HEK293 (cell line): Measurements from ENCODE around the gene PIGP.

Experiments
- CTCF ChIA-PET: fragments of 350-600 bp; formaldehyde crosslinking; extraction: SDS; loops from one replicate; lab custom pipeline; 2021; ENCODE audit warnings: antibody characterized with exemption; lab: Yijun Ruan, JAX
- POLR2A ChIA-PET: fragments of 300-600 bp; formaldehyde crosslinking; extraction: SDS; loops from one replicate; lab custom pipeline; 2020; ENCODE audit warnings: antibody characterized with exemption, inconsistent platforms; lab: Yijun Ruan, JAX
- H3K27ac ChIP-seq: fragments of 200-500 bp; sonication (Bioruptor generic); 2 replicates; pipeline ENCODE4 v1.5.1; 2014; ENCODE audit warnings: low read depth, low read length, control low read depth, inconsistent platforms; ENCODE audit errors: extremely low read depth
- H3K36me3 ChIP-seq, 2 experiments: fragments of 200-500 bp in 1 of 2; sonication (Bioruptor generic) in 1 of 2; 1 replicate in 1 of 2; 2 replicates in 1 of 2; pipeline ENCODE4 v1.5.1; 2014 to 2017; ENCODE audit warnings: inconsistent platforms in 2 of 2, low read length in 2 of 2; ENCODE audit not compliant: control insufficient read depth in 2 of 2, insufficient read depth in 1 of 2
- H3K4me1 ChIP-seq: fragments of 200-500 bp; sonication (Bioruptor generic); 2 replicates; pipeline ENCODE4 v1.5.1; 2014; ENCODE audit warnings: mild to moderate bottlenecking, low read length, inconsistent platforms; ENCODE audit not compliant: control insufficient read depth, insufficient read depth
- H3K4me3 ChIP-seq: 2 replicates; pipeline ENCODE4 v1.5.1; 2011; ENCODE audit warnings: low read depth, mild to moderate bottlenecking, control low read depth, low read length, moderate library complexity
- H3K9me3 ChIP-seq: fragments of 200-500 bp; sonication (Bioruptor generic); 2 replicates; pipeline ENCODE4 v1.5.1; 2014; ENCODE audit warnings: low read depth, low read length, inconsistent platforms; ENCODE audit not compliant: control insufficient read depth, insufficient read depth
- GFI1B ChIP-seq: fragments of 450-650 bp; formaldehyde crosslinking; IDR thresholded peaks from 2 replicates; pipeline ENCODE4 v1.5.1; 2016; ENCODE audit warnings: missing biosample characterization, missing genetic modification characterization
- IKZF3 ChIP-seq: fragments of 450-650 bp; IDR thresholded peaks from 2 replicates; pipeline ENCODE4 v1.5.0; 2018; ENCODE audit warnings: missing biosample characterization, mild to moderate bottlenecking, missing genetic modification characterization, moderate library complexity
- MYNN ChIP-seq: fragments of 450-650 bp; formaldehyde crosslinking; IDR thresholded peaks from 2 replicates; pipeline ENCODE4 v1.5.1; 2016; ENCODE audit warnings: missing biosample characterization, missing genetic modification characterization, borderline replicate concordance
- SCRT1 ChIP-seq: fragments of 450-650 bp; formaldehyde crosslinking; IDR thresholded peaks from 2 replicates; pipeline ENCODE4 v1.5.1; 2016; ENCODE audit warnings: missing biosample characterization, missing genetic modification characterization, borderline replicate concordance
- ZBTB1 ChIP-seq: fragments of 450-650 bp; formaldehyde crosslinking; IDR thresholded peaks from 2 replicates; pipeline ENCODE4 v1.5.1; 2016; ENCODE audit warnings: missing biosample characterization, missing genetic modification characterization
- ZFP3 ChIP-seq: fragments of 450-650 bp; formaldehyde crosslinking; IDR thresholded peaks from 2 replicates; pipeline ENCODE4 v1.5.1; 2016; ENCODE audit warnings: low read depth, missing biosample characterization, missing genetic modification characterization
- ZFP41 ChIP-seq: fragments of 450-650 bp; formaldehyde crosslinking; IDR thresholded peaks from 2 replicates; pipeline ENCODE4 v1.5.1; 2016; ENCODE audit warnings: missing biosample characterization, missing genetic modification characterization, borderline replicate concordance
- ZNF10 ChIP-seq: fragments of 450-650 bp; formaldehyde crosslinking; IDR thresholded peaks from 2 replicates; pipeline ENCODE4 v1.5.1; 2017; ENCODE audit warnings: missing biosample characterization, missing genetic modification characterization
- ZNF132 ChIP-seq: fragments of 450-650 bp; formaldehyde crosslinking; IDR thresholded peaks from 2 replicates; pipeline ENCODE4 v1.5.1; 2017; ENCODE audit warnings: missing biosample characterization, missing genetic modification characterization, borderline replicate concordance
- ZNF133 ChIP-seq: fragments of 450-650 bp; formaldehyde crosslinking; IDR thresholded peaks from 2 replicates; pipeline ENCODE4 v1.5.1; 2016; ENCODE audit warnings: missing biosample characterization, missing genetic modification characterization
- ZNF184 ChIP-seq: fragments of 450-650 bp; IDR thresholded peaks from 2 replicates; pipeline ENCODE4 v1.5.1; 2018; ENCODE audit warnings: missing biosample characterization, mild to moderate bottlenecking, missing genetic modification characterization
- ZNF202 ChIP-seq: fragments of 450-650 bp; formaldehyde crosslinking; IDR thresholded peaks from 2 replicates; pipeline ENCODE4 v1.5.1; 2016; ENCODE audit warnings: missing biosample characterization, missing genetic modification characterization, borderline replicate concordance
- ZNF324 ChIP-seq: fragments of 450-650 bp; formaldehyde crosslinking; IDR thresholded peaks from 2 replicates; pipeline ENCODE4 v1.5.1; 2016; ENCODE audit warnings: missing biosample characterization, missing genetic modification characterization
- ZNF366 ChIP-seq: fragments of 450-650 bp; formaldehyde crosslinking; conservative IDR thresholded peaks from 2 replicates; pipeline ENCODE4 v1.5.1; 2016; ENCODE audit warnings: missing biosample characterization, missing genetic modification characterization
- ZNF544 ChIP-seq: fragments of 450-650 bp; formaldehyde crosslinking; IDR thresholded peaks from 2 replicates; pipeline ENCODE4 v1.5.0; 2017; ENCODE audit warnings: missing biosample characterization, missing genetic modification characterization
- ZNF560 ChIP-seq: fragments of 450-650 bp; formaldehyde crosslinking; IDR thresholded peaks from 2 replicates; pipeline ENCODE4 v1.5.1; 2017; ENCODE audit warnings: missing biosample characterization, missing genetic modification characterization, borderline replicate concordance
- TF ChIP-seq, protein P1 (sequence below): fragments of 450-650 bp; formaldehyde crosslinking; IDR thresholded peaks from 2 replicates; pipeline ENCODE4 v1.5.1; 2017; ENCODE audit warnings: missing biosample characterization, missing genetic modification characterization
- TF ChIP-seq, protein P2 (sequence below): IDR thresholded peaks from 2 replicates; pipeline ENCODE4 v1.6.1; 2011; ENCODE audit warnings: mild to moderate bottlenecking, low read depth, low read length, borderline replicate concordance
- TF ChIP-seq, protein P3 (sequence below): fragments of 450-650 bp; formaldehyde crosslinking; IDR thresholded peaks from 2 replicates; pipeline ENCODE4 v1.5.1; 2016; ENCODE audit warnings: missing biosample characterization, missing genetic modification characterization

The PIGP gene

DNA sequence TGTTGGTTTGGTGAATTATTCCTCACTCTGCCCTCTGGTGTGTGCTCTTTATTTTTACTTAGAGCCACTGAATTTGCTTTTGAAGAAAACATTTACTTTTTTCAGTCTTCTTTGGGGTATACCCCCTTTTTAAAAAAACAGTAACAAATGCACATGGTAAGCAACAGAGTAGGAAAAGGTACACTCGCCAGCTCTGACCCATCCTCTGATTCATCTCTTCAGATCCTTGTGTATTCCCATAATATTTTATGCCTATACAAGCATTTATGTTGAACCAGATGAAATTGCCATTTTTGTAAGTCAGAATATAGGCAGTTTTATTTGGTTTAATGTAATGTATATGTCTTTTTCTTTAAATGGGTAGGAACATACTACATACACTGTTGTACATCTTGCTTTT, 28.5 kb upstream of the PIGP start:
- no peaks in the 10 kb centered on the region for H3K9me3 ChIP-seq
- peaks cover 21 to 24% of the 10 kb centered on the region in 2 experiments; a peak in 2 of 3 replicates for H3K36me3 ChIP-seq
- POLR2A ChIA-PET = no interaction called here
- H3K27ac ChIP-seq = no peak overlapping the region
- H3K4me3 ChIP-seq = no peak overlapping the region
- H3K4me1 ChIP-seq = no peaks in the 10 kb centered on the region
- CTCF ChIA-PET = interaction anchor here (1.3 kb wide), 1 partner anchor 24 kb away, joined by 3 read pairs; no protein-coding TSS in a partner anchor
- TF ChIP-seq ZNF184 (tag by site-specific recombination) (no peak), SCRT1 (no peak), ZNF324 (tag by site-specific recombination) (no peak)
- TF ChIP-seq, protein P1, sequence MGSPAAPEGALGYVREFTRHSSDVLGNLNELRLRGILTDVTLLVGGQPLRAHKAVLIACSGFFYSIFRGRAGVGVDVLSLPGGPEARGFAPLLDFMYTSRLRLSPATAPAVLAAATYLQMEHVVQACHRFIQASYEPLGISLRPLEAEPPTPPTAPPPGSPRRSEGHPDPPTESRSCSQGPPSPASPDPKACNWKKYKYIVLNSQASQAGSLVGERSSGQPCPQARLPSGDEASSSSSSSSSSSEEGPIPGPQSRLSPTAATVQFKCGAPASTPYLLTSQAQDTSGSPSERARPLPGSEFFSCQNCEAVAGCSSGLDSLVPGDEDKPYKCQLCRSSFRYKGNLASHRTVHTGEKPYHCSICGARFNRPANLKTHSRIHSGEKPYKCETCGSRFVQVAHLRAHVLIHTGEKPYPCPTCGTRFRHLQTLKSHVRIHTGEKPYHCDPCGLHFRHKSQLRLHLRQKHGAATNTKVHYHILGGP (tag by site-specific recombination) = no peak

DNA sequence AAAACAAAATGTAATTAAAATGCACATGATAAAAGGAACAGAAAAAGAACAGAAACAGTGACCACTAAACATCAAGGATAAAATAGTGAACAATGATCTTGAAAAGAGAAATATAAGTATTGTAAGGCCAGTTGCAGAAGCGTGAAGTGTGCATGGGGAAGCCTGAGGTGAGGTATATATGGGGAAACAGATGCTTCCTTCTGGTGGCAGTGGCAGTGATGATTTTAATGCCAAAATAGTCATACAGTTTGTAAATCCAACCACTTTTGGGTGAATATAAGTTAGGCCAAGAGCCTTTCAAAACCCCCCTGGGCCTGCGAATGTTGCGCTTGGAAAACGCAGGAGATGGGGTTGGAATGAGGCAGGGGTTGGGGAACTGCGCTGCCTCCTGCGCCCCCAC, 27.4 kb upstream of the PIGP start:
- Histone ChIP-seq H3K36me3 (peaks cover 22 to 35% of the 10 kb centered on the region in 2 experiments; a peak in 2 of 3 replicates), H3K4me3 (no peak overlapping the region), H3K9me3 (no peaks in the 10 kb centered on the region), H3K27ac (no peak overlapping the region), H3K4me1 (no peaks in the 10 kb centered on the region)
- TF ChIP-seq ZNF133 = no peak
- no peak for TF ChIP-seq ZNF132 (tag by site-specific recombination)
- no peak for TF ChIP-seq ZNF366
- no peak for TF ChIP-seq MYNN (tag by site-specific recombination)
- TF ChIP-seq IKZF3 (tag by site-specific recombination) = no peak
- POLR2A ChIA-PET = no interaction called here
- CTCF ChIA-PET = interaction anchor here (0.5 kb wide), 1 partner anchor 1644 kb away, joined by 4 read pairs; no protein-coding TSS in a partner anchor

DNA sequence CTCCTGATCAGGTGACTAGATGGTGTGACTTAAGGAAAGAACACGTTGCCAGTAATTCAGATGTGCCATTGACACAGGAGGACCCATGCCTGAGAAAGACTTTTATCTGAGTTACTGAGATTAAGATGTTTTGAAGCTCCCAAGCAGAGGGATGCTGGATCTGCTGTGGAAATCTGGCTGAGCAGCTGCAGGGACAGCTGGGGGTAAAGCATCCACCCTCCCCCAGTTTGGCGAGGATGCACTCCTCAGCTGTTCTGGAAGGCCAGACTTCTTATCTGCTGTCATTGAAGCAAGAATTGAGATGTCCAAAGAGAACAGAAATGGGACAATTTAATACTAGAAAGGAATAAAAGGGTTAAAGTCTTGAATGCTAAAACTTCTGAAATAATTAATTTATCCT, 25.9 kb upstream of the PIGP start:
- H3K4me1 ChIP-seq = no peaks in the 10 kb centered on the region
- no peak overlapping the region for H3K27ac ChIP-seq
- no peak overlapping the region for H3K4me3 ChIP-seq
- TF ChIP-seq, protein P2, sequence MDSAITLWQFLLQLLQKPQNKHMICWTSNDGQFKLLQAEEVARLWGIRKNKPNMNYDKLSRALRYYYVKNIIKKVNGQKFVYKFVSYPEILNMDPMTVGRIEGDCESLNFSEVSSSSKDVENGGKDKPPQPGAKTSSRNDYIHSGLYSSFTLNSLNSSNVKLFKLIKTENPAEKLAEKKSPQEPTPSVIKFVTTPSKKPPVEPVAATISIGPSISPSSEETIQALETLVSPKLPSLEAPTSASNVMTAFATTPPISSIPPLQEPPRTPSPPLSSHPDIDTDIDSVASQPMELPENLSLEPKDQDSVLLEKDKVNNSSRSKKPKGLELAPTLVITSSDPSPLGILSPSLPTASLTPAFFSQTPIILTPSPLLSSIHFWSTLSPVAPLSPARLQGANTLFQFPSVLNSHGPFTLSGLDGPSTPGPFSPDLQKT = no peak
- TF ChIP-seq ZNF560 = no peak
- no peak for TF ChIP-seq ZNF544 (tag by site-specific recombination)
- no peak for TF ChIP-seq ZNF133
- no peak for TF ChIP-seq ZNF202 (tag by site-specific recombination)
- TF ChIP-seq, protein P3, sequence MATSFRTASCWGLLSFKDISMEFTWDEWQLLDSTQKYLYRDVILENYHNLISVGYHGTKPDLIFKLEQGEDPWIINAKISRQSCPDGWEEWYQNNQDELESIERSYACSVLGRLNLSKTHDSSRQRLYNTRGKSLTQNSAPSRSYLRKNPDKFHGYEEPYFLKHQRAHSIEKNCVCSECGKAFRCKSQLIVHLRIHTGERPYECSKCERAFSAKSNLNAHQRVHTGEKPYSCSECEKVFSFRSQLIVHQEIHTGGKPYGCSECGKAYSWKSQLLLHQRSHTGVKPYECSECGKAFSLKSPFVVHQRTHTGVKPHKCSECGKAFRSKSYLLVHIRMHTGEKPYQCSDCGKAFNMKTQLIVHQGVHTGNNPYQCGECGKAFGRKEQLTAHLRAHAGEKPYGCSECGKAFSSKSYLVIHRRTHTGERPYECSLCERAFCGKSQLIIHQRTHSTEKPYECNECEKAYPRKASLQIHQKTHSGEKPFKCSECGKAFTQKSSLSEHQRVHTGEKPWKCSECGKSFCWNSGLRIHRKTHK (tag by site-specific recombination) = no peak
- no peak for TF ChIP-seq ZFP41
- no peak for TF ChIP-seq ZNF366
- no peak for TF ChIP-seq ZBTB1
- no peak for TF ChIP-seq ZNF10 (tag by site-specific recombination)
- no peak for TF ChIP-seq GFI1B (tag by site-specific recombination)
- TF ChIP-seq ZFP3 (tag by site-specific recombination) = no peak
- TF ChIP-seq, all 188 proteins: peak for 0
- POLR2A ChIA-PET = no interaction called here
- CTCF ChIA-PET = interaction anchor here (0.9 to 1.0 kb wide), 2 partner anchors 12 to 84 kb away, joined by 3 to 5 read pairs; no protein-coding TSS in a partner anchor
- Histone ChIP-seq H3K36me3 (peaks cover 35 to 37% of the 10 kb centered on the region in 2 experiments), H3K9me3 (no peaks in the 10 kb centered on the region)
